Measurements from ENCODE around the gene RTN4R. TPM values are rescaled to one million over a fixed set of nuclear protein-coding genes. Genes with fewer than 3 reads are reported as not detected.

The RTN4R gene
- total and polyA plus RNA-seq, 9 of the 15 experiments (the other 6 are each of a cell fraction or from before 2014, with no cell fraction given): 0.04 to 2.8 (median 1.4) TPM; not detected in 3

GRCh38 chr22:20239676-20240446 is 28.3 kb downstream of the RTN4R start (continued):
- TF ChIP-seq, protein P1, sequence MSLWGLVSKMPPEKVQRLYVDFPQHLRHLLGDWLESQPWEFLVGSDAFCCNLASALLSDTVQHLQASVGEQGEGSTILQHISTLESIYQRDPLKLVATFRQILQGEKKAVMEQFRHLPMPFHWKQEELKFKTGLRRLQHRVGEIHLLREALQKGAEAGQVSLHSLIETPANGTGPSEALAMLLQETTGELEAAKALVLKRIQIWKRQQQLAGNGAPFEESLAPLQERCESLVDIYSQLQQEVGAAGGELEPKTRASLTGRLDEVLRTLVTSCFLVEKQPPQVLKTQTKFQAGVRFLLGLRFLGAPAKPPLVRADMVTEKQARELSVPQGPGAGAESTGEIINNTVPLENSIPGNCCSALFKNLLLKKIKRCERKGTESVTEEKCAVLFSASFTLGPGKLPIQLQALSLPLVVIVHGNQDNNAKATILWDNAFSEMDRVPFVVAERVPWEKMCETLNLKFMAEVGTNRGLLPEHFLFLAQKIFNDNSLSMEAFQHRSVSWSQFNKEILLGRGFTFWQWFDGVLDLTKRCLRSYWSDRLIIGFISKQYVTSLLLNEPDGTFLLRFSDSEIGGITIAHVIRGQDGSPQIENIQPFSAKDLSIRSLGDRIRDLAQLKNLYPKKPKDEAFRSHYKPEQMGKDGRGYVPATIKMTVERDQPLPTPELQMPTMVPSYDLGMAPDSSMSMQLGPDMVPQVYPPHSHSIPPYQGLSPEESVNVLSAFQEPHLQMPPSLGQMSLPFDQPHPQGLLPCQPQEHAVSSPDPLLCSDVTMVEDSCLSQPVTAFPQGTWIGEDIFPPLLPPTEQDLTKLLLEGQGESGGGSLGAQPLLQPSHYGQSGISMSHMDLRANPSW (CRISPR knock-in tag; IDR thresholded peaks at IDR 0.05): 0 out of 2 replicates have a peak, but pooled peaks have one; percentile 45
- no peak for TF ChIP-seq ESRRB (CRISPR knock-in tag; IDR thresholded peaks at IDR 0.05; ENCODE audit: borderline replicate concordance)
- TF ChIP-seq MNT (conservative IDR thresholded peaks at IDR 0.05): no peak
- no peak for TF ChIP-seq ATF3 (IDR thresholded peaks at IDR 0.05)
- no peak for TF ChIP-seq ATF3 (CRISPR knock-in tag; conservative IDR thresholded peaks at IDR 0.05)
- TF ChIP-seq RBM39 (optimal IDR thresholded peaks at IDR 0.05; ENCODE audit: low read depth, low read length): peak; percentile 30
- TF ChIP-seq NR2C2 (CRISPR knock-in tag; IDR thresholded peaks at IDR 0.05): no peak
- TF ChIP-seq NR2C2 (tag; IDR thresholded peaks at IDR 0.05): no peak
- TF ChIP-seq, protein P2, sequence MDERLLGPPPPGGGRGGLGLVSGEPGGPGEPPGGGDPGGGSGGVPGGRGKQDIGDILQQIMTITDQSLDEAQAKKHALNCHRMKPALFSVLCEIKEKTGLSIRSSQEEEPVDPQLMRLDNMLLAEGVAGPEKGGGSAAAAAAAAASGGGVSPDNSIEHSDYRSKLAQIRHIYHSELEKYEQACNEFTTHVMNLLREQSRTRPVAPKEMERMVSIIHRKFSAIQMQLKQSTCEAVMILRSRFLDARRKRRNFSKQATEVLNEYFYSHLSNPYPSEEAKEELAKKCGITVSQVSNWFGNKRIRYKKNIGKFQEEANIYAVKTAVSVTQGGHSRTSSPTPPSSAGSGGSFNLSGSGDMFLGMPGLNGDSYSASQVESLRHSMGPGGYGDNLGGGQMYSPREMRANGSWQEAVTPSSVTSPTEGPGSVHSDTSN (CRISPR knock-in tag; IDR thresholded peaks at IDR 0.05; ENCODE audit: low read depth): 0 out of 2 replicates have a peak, but pooled peaks have one; percentile 1
- TF ChIP-seq, protein P2 (tag; conservative IDR thresholded peaks at IDR 0.05; ENCODE audit: low read depth): no peak
- no peak for TF ChIP-seq MAFK (IDR thresholded peaks at IDR 0.05; ENCODE audit: low read length)
- TF ChIP-seq HSF4 (CRISPR knock-in tag; IDR thresholded peaks at IDR 0.05; ENCODE audit: borderline replicate concordance): no peak
- TF ChIP-seq MTF1 (CRISPR knock-in tag; IDR thresholded peaks at IDR 0.05; ENCODE audit: borderline replicate concordance): no peak

Data from K562 (cell line).